Astrocyte of the cerebellum (primary cell): Measurements from ENCODE around the gene CDK5RAP2.

Experiments
- DNase-seq: peaks from one replicate; pipeline ENCODE4 v3.0.0-alpha.2; 2011; ENCODE audit warnings: low read depth
- H3K4me3 ChIP-seq: 2 replicates; pipeline ENCODE4 v1.5.1; 2011; ENCODE audit warnings: mild to moderate bottlenecking, low read depth, low read length, moderate library complexity
- CTCF ChIP-seq: IDR thresholded peaks from 2 replicates; pipeline ENCODE4 v1.5.1; 2012; ENCODE audit warnings: low read length, low read depth, moderate library complexity, mild to moderate bottlenecking; ENCODE audit errors: missing control alignments
- in situ Hi-C: cut with HindIII; loops from 2 replicates; pipeline ENCODE4 v1.10.0; 2017; ENCODE audit warnings: low sequenced_read_pairs

Gene CDK5RAP2

GRCh38 chr9:120381839-120382238 lies 198.1 kb downstream of the CDK5RAP2 start:
- in situ Hi-C loops: no loop called here
- DNase-seq: no peak
- no peak overlapping the region for H3K4me3 ChIP-seq
- TF ChIP-seq CTCF: no peak

GRCh38 chr9:120379611-120380010 lies 200.4 kb downstream of the CDK5RAP2 start:
- in situ Hi-C loops: no loop called here

GRCh38 chr9:120378680-120379079 lies 201.3 kb downstream of the CDK5RAP2 start:
- TF ChIP-seq CTCF: no peak
- H3K4me3 ChIP-seq: no peak overlapping the region
- DNase-seq: no peak
- in situ Hi-C loops: no loop called here

More at GRCh38 chr9:120379611-120380010, 200.4 kb downstream of the CDK5RAP2 start:
- no peak for TF ChIP-seq CTCF
- no peak for DNase-seq
- H3K4me3 ChIP-seq: no peak overlapping the region

- no peak for DNase-seq
- no peak for TF ChIP-seq CTCF
- in situ Hi-C loops: no loop called here
- H3K4me3 ChIP-seq: no peak overlapping the region
Observed at GRCh38 chr9:120377268-120378159, 202.5 kb downstream of the CDK5RAP2 start.

GRCh38 chr9:120376101-120376500 lies 203.9 kb downstream of the CDK5RAP2 start:
- H3K4me3 ChIP-seq: no peak overlapping the region
- no peak for TF ChIP-seq CTCF
- in situ Hi-C loops: no loop called here
- DNase-seq: no peak

- no peak for DNase-seq
- no peak for TF ChIP-seq CTCF
- no peak overlapping the region for H3K4me3 ChIP-seq
- in situ Hi-C loops: no loop called here
Observed at GRCh38 chr9:120375316-120375715, 204.7 kb downstream of the CDK5RAP2 start.
